Measurements from ENCODE around the gene SOX9. TPM values are rescaled to one million over a fixed set of nuclear protein-coding genes. Genes with fewer than 3 reads are reported as not detected.

SOX9 gene
- total and polyA plus RNA-seq, 7 donors: 0.28 to 22.7 (median 5.0) TPM; not detected in 1

DNA sequence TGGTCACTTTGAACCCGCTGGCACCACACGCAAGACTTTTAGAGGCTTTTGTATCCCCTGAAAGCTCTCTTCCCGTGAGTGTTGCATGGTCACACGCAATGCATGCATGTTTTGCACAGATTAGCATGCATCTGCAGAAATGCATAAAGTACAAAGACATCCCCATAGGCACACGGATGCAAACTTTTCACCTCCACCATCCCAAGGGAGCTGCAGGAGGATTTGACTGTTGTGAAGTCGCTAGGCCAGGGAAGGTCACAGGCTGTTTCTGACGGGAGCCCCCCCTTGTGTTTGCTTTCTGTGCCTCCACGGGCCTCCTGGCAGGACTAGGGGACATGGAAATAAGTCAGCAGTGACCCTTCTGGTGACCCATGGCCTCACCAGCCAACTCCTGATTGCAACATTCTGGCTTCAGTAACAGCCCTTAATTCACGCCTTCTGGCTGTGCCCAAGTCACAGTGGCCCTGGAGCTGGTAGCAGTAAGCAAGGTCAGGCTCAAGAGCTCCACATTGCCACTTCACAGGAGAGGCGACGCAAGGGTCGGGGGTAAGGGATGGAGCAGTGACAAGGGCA lies 45.1 kb downstream of the SOX9 start:
- no peak for DNase-seq
- intact Hi-C loops (cut with DNase I): no loop called here
- WGBS, 2 donors: 71 to 87% methylated on average over 12 of the region's 12 CpGs

GRCh38 chr17:72167593-72167992 lies 46.8 kb downstream of the SOX9 start:
- TF ChIP-seq POLR2A (IDR thresholded peaks at IDR 0.05) (no peak), CTCF (IDR thresholded peaks at IDR 0.05) (no peak), POLR2AphosphoS5 (IDR thresholded peaks at IDR 0.05) (no peak), EP300 (IDR thresholded peaks at IDR 0.05) (no peak)
- H3K27me3 ChIP-seq: no peaks in the 10 kb centered on the region
- H3K9me3 ChIP-seq: no peaks in the 10 kb centered on the region
- 51 to 66% methylated on average over 2 of the region's 2 CpGs for WGBS, 2 donors
- no peak overlapping the region for H3K27ac ChIP-seq
- H3K4me1 ChIP-seq: peaks cover 0 to 12% (median 11%) of the 10 kb centered on the region in 4 donors
- intact Hi-C loops (cut with DNase I): no loop called here
- no peak for DNase-seq
- no peak overlapping the region for H3K4me3 ChIP-seq
- H3K36me3 ChIP-seq: no peaks in the 10 kb centered on the region

More for the DNA sequence above, 45.1 kb downstream of the SOX9 start:
- H3K36me3 ChIP-seq: no peaks in the 10 kb centered on the region
- H3K9me3 ChIP-seq: no peaks in the 10 kb centered on the region
- no peak overlapping the region for H3K27ac ChIP-seq
- no peaks in the 10 kb centered on the region for H3K4me1 ChIP-seq
- no peaks in the 10 kb centered on the region for H3K27me3 ChIP-seq
- TF ChIP-seq CTCF (IDR thresholded peaks at IDR 0.05) (no peak), POLR2AphosphoS5 (IDR thresholded peaks at IDR 0.05) (no peak), POLR2A (IDR thresholded peaks at IDR 0.05) (no peak), EP300 (IDR thresholded peaks at IDR 0.05) (no peak)
- H3K4me3 ChIP-seq: no peak overlapping the region

GRCh38 chr17:72169823-72170222 lies 49.0 kb downstream of the SOX9 start:
- intact Hi-C loops (cut with DNase I): no loop called here
- no peak overlapping the region for H3K4me3 ChIP-seq
- peaks cover 0 to 12% (median 11%) of the 10 kb centered on the region in 4 donors for H3K4me1 ChIP-seq
- no peak for DNase-seq
- H3K27ac ChIP-seq: no peak overlapping the region
- TF ChIP-seq CTCF (IDR thresholded peaks at IDR 0.05) (no peak), POLR2A (IDR thresholded peaks at IDR 0.05) (no peak), EP300 (IDR thresholded peaks at IDR 0.05) (no peak), POLR2AphosphoS5 (IDR thresholded peaks at IDR 0.05) (no peak)
- no peaks in the 10 kb centered on the region for H3K9me3 ChIP-seq
- 88 to 90% methylated on average over 4 of the region's 4 CpGs for WGBS, 2 donors
- no peaks in the 10 kb centered on the region for H3K27me3 ChIP-seq
- no peaks in the 10 kb centered on the region for H3K36me3 ChIP-seq

DNA sequence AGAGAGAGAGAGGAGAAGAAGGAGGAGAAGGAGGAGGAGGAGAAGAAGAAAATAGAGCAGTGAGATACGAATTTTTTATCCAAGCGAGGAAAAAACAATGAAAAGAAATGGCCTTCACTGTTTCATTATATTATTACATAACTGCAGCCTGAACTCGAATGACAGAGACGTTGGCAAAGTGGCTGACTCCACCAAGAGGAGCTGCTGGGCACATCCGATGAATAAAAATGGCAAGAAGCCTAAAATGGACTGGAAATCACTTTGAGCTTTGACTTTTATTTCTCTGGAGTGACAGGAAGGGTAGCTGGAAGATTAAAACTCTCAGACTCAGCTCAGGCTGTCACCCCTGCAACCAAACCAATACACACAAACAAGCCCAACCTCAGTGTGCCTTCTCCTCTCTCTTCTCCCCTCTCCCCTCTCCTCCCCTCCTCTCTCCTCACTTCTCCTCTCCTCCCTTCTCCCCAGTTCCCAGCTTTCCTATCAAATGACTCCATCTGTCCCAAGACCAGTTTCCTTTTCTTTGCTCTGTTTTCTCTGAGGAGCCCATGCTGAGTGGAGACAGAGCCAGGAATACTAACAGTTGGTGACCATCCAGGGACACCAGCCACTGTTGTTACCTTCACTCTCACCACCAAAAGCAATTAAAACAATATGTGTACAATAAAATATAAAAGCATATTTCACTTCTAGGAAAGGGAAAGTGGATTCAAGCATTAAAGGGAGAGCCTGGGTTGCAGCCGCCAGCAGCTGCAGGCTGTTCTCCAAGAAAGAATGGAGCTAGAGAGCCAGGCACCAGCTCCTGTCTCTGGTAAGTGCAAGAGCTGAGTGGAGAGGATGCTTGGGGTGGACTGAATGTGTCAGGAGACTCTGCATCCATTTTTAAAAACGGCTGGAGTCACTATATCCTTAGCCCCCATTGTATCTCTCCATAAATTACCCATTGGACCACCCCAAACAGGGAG lies 51.2 kb downstream of the SOX9 start:
- Histone ChIP-seq H3K9me3 (no peaks in the 10 kb centered on the region), H3K27ac (no peak overlapping the region), H3K36me3 (no peaks in the 10 kb centered on the region), H3K4me1 (peaks cover 0 to 12% (median 11%) of the 10 kb centered on the region in 4 donors), H3K27me3 (no peaks in the 10 kb centered on the region), H3K4me3 (no peak overlapping the region)
- TF ChIP-seq POLR2AphosphoS5 (IDR thresholded peaks at IDR 0.05) (no peak), POLR2A (IDR thresholded peaks at IDR 0.05) (no peak), CTCF (IDR thresholded peaks at IDR 0.05) (no peak)
- no peak for DNase-seq
- 18 to 46% methylated on average over 7 of the region's 7 CpGs for WGBS, 2 donors
- intact Hi-C loops (cut with DNase I): no loop called here

Data from sigmoid colon (tissue), 7 donors.